IMR-90 (cell line): ENCODE measurements around the gene ZNF396.

ENCODE experiments used
- POLR2A ChIP-seq: IDR thresholded peaks from 2 replicates; pipeline ENCODE4 v1.6.1; 2012; ENCODE audit warnings: mild to moderate bottlenecking, low read depth, low read length
- TF ChIP-seq, protein P1 (sequence below): conservative IDR thresholded peaks from 2 replicates; pipeline ENCODE4 v1.5.1; 2012; ENCODE audit warnings: mild to moderate bottlenecking, low read depth, low read length, improper control_type of control experiment

DNA sequence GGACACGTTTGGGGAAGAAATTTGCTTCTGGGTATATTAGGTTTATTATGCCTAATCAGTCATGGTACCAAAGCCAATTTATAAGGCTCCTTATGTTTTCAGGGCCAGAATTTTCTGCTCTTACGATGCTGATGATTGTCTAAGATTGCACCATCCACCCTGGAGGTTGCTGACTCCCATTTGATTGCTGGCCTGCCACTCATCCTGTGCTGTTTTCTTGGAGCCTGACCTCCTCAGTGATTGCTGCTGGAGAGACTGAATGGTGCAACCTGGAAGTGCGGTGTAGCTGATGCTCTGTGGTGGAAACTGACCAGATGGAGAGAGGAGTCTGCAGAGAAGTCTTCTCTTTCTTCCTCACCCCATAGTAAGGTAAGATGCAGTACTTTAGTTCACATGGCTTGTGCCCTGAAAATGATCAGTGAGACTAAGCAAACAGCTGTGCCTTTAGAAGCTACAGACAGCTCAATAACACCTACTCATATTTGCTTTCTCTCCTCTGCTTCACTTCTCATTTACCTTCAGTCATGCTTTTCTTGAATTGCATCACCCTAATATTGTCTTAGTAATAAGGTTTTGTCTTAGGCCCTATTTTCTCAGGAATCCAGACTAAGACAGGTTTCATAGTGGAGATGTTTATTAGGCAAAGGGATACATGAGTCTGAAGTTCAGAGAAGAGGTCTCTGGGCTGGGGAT is 50.3 kb downstream of the ZNF396 start:
- TF ChIP-seq, protein P1, sequence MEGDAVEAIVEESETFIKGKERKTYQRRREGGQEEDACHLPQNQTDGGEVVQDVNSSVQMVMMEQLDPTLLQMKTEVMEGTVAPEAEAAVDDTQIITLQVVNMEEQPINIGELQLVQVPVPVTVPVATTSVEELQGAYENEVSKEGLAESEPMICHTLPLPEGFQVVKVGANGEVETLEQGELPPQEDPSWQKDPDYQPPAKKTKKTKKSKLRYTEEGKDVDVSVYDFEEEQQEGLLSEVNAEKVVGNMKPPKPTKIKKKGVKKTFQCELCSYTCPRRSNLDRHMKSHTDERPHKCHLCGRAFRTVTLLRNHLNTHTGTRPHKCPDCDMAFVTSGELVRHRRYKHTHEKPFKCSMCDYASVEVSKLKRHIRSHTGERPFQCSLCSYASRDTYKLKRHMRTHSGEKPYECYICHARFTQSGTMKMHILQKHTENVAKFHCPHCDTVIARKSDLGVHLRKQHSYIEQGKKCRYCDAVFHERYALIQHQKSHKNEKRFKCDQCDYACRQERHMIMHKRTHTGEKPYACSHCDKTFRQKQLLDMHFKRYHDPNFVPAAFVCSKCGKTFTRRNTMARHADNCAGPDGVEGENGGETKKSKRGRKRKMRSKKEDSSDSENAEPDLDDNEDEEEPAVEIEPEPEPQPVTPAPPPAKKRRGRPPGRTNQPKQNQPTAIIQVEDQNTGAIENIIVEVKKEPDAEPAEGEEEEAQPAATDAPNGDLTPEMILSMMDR, result no peak
- no peak for TF ChIP-seq POLR2A
